HG03432 (cell line): ENCODE data around the gene URGCP.

Experiments used
- ATAC-seq: cut with Tn5 transposase; IDR thresholded peaks from one replicate; pipeline ENCODE4 v1.9.1; 2021; ENCODE audit warnings: mild to moderate bottlenecking, moderate library complexity; ENCODE audit not compliant: unreplicated experiment

The URGCP gene

GRCh38 chr7:43876241-43876640 is 30.2 kb downstream of the URGCP start:
- no peak for ATAC-seq

GRCh38 chr7:43873300-43873699 is 33.1 kb downstream of the URGCP start:
- ATAC-seq, result no peak

GRCh38 chr7:43872406-43873110 is 33.8 kb downstream of the URGCP start:
- ATAC-seq, result no peak

GRCh38 chr7:43871064-43871463 is 35.3 kb downstream of the URGCP start:
- ATAC-seq, result no peak

- no peak for ATAC-seq
Observed at GRCh38 chr7:43870316-43870715, 36.1 kb downstream of the URGCP start.

DNA sequence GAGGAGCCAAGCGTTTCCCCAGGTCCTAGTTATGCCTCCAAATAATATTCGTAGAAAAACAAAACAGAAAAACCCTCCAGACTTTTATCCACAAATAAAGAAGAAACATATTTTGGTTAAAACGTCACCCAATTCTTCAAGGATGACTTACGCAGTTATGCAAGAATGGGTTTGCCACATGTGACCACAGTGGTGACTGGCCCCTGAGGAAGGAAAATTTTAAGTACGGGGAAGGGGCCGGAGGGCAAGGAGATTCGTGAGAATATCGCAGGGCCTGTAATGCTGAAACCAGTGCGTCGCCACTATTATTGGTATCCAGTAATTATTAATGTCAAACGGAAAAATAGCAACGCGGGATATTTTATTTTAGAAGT is 36.5 kb downstream of the URGCP start:
- peak; percentile 12 for ATAC-seq

DNA sequence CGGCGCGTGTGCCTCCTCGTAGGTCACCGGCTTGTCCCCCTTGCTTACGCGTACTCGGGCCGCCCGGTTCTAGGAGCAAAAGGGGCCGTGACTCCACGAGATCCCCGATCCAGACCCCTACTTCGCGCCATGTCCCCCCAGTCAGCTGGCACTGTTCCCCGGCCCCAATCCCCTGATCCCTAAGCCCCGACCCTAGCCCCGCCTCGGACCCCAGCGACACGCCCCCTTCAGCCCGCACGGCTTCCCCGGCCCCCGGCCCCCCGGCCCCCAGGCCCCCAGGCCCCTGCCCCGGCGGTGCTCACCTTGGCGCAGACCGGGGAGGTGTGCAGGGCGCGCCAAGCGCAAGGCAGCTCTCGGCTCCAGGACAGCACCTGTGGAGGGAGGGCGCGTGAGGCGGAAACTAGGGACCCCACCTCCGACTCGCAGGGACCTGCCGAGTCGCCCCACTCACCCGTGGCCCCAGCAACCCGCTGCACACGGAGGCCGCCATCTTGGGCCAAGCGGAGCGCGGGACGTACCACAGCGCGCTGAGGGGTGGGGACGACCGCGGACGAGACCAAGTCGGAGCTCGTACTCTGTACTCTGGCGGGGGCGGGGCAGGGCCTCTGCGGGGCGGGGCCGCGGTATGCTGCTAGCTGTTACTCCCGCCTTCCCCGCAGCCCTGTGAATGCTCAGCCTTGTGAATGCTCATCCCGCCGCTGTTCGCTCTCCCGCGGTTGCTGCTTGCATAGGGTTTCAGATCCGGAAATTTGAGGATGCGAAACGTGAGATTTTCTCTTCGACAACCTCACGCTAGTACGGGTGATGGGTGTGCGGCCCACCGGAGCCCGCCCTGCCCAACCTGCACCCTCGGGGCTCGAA is 37.2 kb downstream of the URGCP start, which contains the start of gene MRPS24:
Gene MRPS24, minus strand, starts transcription at position 512 of the 861 bp plus-strand sequence. Its CDS starts 22 bp downstream, at position 490.
- ATAC-seq, result peak; percentile 94

GRCh38 chr7:43868681-43869005 is 37.8 kb downstream of the URGCP start:
- ATAC-seq, result peak; percentile 3

DNA sequence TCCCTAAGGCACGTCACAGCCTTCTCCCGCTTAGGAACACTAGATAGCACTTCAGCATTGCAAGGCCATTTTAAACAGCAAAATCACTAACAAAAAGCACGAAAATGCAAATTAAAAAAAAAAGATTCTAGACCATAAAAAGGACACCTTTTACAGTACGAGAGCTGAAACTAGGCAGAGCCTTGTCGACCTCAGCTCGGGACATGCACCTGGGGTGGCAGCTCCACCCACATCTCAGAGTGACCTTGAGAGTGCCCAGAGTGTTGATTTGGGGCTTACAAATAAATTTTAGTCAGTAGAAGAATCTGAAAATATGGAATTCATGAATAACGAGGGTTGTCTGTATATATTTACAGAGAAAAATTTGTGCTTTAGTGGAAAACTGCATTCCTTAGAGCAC is 38.2 kb downstream of the URGCP start:
- no peak for ATAC-seq

DNA sequence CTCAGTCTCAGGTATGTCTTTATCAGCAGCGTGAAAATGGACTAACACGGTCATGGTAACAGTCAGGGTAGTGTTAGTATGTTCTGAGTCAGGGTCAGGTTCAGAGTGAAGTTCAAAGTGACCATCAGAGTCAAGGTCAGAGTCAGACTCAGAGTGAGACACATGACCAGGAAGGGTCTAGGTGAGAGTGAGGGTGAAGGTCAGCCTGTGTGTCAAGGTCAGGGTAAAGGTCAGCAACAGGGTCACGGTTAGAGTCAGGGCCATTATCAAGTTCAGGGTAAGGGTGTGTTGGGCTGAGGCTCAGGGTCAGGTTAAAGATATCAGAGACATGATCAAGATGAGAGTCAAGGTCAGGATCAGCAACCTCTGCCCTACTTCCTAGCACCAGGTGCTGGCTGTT is 41.1 kb downstream of the URGCP start:
- no peak for ATAC-seq

DNA sequence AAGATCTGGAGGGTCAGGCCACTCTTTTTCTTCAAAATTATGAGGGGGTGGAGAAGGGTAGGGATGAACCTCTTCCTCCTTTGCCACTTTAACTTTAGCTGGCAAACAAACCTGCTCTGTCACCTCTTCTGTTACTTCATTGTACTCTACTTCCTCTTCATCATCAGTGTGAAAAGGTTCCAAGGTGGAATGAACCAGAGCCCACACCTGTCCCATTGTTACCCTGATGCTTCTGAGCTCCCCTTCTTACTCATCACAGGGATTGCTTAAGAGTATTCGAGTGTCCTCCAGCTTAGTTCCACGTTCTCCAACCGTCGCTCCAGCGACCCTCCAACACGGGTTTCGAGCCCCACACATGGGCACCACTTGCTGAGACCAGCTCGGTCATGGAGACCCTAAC is 42.3 kb downstream of the URGCP start:
- no peak for ATAC-seq

DNA sequence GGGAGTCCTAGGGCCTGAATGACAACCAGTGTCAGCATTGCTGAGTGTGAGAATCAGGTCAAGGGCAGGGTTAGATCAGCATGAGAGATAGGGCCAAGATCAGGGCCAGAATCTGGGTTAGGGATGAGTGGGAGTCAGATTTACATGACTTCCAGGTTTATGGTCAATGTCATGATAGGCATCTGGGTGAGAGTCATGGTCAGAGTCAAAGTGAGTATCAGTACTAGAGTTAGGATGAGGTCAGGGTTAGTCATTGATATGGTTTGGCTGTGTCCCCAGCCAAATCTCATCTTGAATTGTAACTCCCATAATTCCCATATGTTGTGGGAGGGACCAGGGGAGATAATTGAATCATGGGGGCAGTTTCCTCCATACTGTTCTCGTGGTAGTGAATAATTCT is 49.4 kb downstream of the URGCP start:
- no peak for ATAC-seq

DNA sequence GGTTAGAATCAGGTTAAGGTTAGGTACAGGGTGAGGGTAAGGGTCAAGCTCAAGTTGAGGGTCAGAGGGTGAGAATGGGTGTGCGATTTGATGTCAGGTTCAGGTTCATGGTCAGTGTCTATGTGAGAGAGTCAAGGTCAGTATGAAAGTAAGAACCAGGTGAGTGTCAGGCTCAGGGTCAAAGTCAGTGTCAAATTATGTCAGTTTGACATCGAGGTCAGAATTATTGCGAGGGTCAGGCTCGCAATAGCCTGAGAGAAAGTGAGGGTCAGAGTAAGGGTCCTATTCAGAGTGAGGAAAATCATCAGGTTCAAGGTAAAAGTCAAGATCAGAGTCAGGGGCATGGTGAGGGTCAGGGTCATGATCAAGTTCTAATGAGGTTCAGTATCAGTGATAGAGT is 50.1 kb downstream of the URGCP start:
- no peak for ATAC-seq

- no peak for ATAC-seq
Observed at GRCh38 chr7:43855176-43855575, 51.2 kb downstream of the URGCP start.

- no peak for ATAC-seq
Observed at GRCh38 chr7:43851805-43852204, 54.6 kb downstream of the URGCP start.

DNA sequence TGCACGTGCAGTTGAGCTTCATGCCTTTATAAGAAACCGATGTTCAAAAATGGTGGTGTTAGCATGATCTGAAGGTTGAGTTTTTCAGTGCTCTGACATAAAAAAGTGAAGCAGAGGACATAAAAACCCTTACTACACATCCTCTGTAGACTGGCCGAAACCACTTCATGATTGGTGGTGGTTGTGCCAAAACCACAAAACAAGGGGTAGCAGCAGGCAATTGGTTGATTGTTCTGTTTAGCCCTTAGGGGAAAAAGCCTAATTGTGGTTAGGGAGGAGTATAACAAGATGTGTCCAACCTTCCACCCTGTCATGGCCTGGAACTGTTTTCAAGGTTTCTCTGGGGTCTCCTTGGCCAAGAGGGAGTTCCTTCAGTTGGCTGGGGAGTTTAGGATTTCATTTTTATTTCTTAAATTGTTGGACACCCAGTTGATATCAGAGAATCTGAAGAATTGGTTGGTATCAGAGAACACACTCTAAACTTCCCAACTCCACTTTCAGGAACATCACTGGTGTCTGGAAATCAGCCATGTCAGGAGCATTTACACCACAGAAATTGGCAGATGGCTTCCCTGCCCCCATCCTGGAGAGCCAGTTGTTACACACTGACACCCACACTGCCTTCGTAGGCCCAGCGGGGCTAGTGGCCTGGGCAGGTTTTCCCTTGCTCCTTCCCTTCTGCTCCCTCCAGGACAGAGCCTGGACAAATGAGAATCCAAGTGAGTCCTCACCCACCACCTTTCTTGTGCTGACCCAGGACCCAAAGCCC is 55.9 kb downstream of the URGCP start:
- no peak for ATAC-seq

DNA sequence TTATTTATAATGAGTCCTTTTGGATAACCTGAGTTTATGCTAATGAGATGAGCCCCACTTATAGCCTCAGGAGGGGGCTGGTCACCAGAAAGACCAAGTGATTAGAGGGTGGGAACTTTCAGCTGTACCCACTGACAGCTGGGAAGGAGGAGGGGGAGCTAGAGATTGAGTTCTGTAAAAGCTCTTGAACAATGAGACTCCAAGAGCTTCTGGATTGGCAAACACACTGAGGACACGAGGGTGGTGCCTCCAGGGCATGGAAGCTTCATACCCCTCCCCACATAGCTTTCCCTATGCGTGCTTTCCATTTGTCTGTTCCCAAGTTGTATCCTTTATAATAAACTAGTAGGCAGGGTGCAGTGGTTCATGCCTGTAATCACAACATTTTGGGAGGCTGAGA is 57.3 kb downstream of the URGCP start:
- no peak for ATAC-seq

- ATAC-seq, result no peak
Observed at GRCh38 chr7:43847496-43847895, 58.9 kb downstream of the URGCP start.

DNA sequence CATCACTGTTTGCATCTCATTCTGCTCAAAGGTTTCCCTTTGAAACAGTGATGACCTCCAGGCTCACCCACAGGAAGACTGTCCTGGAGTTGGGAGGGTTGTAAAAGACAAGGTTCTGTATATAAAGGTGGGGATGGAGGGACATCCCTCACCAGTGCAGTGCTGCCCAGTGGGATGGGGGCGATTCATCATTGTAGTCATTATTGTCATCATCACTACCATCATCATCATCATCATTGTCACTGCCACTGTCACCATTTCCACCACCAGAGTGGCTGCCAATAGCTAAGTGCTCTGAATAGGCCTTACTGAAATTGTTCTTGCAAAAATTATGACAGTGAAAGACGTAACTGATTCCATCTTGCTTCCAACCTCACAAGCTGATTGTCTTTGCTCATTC is 61.7 kb downstream of the URGCP start:
- no peak for ATAC-seq

- no peak for ATAC-seq
Observed at GRCh38 chr7:43844257-43844656, 62.1 kb downstream of the URGCP start.

GRCh38 chr7:43843296-43843695 is 63.1 kb downstream of the URGCP start:
- no peak for ATAC-seq

- ATAC-seq, result no peak
Observed at GRCh38 chr7:43838201-43838658, 68.2 kb downstream of the URGCP start.
